GM19452 (cell line): Measurements from ENCODE around the gene FOXJ2.
"Not testable (repeated sequence)": the region's sequence is repeated elsewhere in the genome, so short reads cannot be mapped to it uniquely, and the experiment has no call there.

Experiments
- ATAC-seq: cut with Tn5 transposase; IDR thresholded peaks from one replicate; pipeline ENCODE4 v1.9.1; 2021; ENCODE audit not compliant: unreplicated experiment

FOXJ2 gene

GRCh38 chr12:8032242-8033152, at the start of gene FOXJ2:
Gene FOXJ2 (plus strand): TSS chr12:8032716. CDS start chr12:8039833, 7,117 bp downstream.
- peak; percentile 71 for ATAC-seq

- ATAC-seq, result not testable (repeated sequence)
Measured at GRCh38 chr12:7983019-7983418, 49.5 kb upstream of the FOXJ2 start.

GRCh38 chr12:7983460-7983859, 49.1 kb upstream of the FOXJ2 start:
- ATAC-seq, result not testable (repeated sequence)

- ATAC-seq, result no peak
Measured at GRCh38 chr12:7984900-7985299, 47.6 kb upstream of the FOXJ2 start.

GRCh38 chr12:7985802-7986418, 46.6 kb upstream of the FOXJ2 start:
- no peak for ATAC-seq

GRCh38 chr12:7989827-7990491, 42.6 kb upstream of the FOXJ2 start:
- no peak for ATAC-seq

- ATAC-seq, result no peak
Measured at GRCh38 chr12:7991535-7991934, 41.0 kb upstream of the FOXJ2 start.

- ATAC-seq, result peak; percentile 25
Measured at GRCh38 chr12:7994731-7995205, 37.7 kb upstream of the FOXJ2 start.

GRCh38 chr12:7995266-7995963, 37.1 kb upstream of the FOXJ2 start:
- peak; percentile 100 for ATAC-seq

- ATAC-seq, result not testable (repeated sequence)
Measured at GRCh38 chr12:8000827-8001226, 31.7 kb upstream of the FOXJ2 start.

- ATAC-seq, result not testable (repeated sequence)
Measured at GRCh38 chr12:8001496-8001895, 31.0 kb upstream of the FOXJ2 start.

GRCh38 chr12:8004897-8005296, 27.6 kb upstream of the FOXJ2 start:
- ATAC-seq, result not testable (repeated sequence)

GRCh38 chr12:8011331-8011730, 21.2 kb upstream of the FOXJ2 start:
- no peak for ATAC-seq

- ATAC-seq, result no peak
Measured at GRCh38 chr12:8012651-8013309, 19.7 kb upstream of the FOXJ2 start.

- ATAC-seq, result no peak
Measured at GRCh38 chr12:8014836-8015235, 17.7 kb upstream of the FOXJ2 start.

- not testable (repeated sequence) for ATAC-seq
Measured at GRCh38 chr12:8018213-8018612, 14.3 kb upstream of the FOXJ2 start.

- no peak for ATAC-seq
Measured at GRCh38 chr12:8018666-8019581, 13.6 kb upstream of the FOXJ2 start.

GRCh38 chr12:8026291-8026900, 6.1 kb upstream of the FOXJ2 start:
- peak; percentile 95 for ATAC-seq

GRCh38 chr12:8027856-8028255, 4.7 kb upstream of the FOXJ2 start:
- no peak for ATAC-seq
